ENCODE measurements around the gene PRRC2B. TPM values are rescaled to one million over a fixed set of nuclear protein-coding genes. Genes with fewer than 3 reads are reported as not detected.

PRRC2B gene
- total and polyA plus RNA-seq, 2 of the 8 experiments (the other 6 are each of a cell fraction or from before 2014, with no cell fraction given): 37.3 to 249 TPM

GRCh38 chr9:131438190-131438589, 44.3 kb downstream of the PRRC2B start (continued):
- TF ChIP-seq CHD7 (IDR thresholded peaks at IDR 0.05; ENCODE audit: insufficient replicate concordance, low read length): no peak
- TF ChIP-seq SIRT6 (IDR thresholded peaks at IDR 0.05; ENCODE audit: low read length): no peak

Data from H1 (cell line).